Stimulated activated CD8-positive, alpha-beta memory T cell treated with anti-CD3 and anti-CD28 coated beads, Interleukin-15, amount 100 ng/mL, for 48 hours (primary cell): ENCODE measurements around the gene CCDC187.
A peak's percentile ranks its signal among the peaks of the same experiment; 100 is the strongest.
"Not testable (repeated sequence)": the region's sequence is repeated elsewhere in the genome, so short reads cannot be mapped to it uniquely, and the experiment has no call there.

Experiments
- DNase-seq, 2 donors: peaks; one replicate each; pipeline ENCODE4 v3.0.0-alpha.2; 2020; ENCODE audit warnings: low read depth in 2 of 2

CCDC187 gene

GRCh38 chr9:136303825-136304416, at the start of gene CCDC187:
Gene CCDC187, minus strand, starts transcription at chr9:136304094. Its CDS starts 264 bp downstream, at chr9:136303830.
- no peak for DNase-seq

GRCh38 chr9:136353088-136353487, 49.2 kb upstream of the CCDC187 start:
- DNase-seq = no peak

GRCh38 chr9:136352682-136353081, 48.8 kb upstream of the CCDC187 start:
- no peak for DNase-seq

GRCh38 chr9:136351868-136352267, 48.0 kb upstream of the CCDC187 start:
- DNase-seq = not testable (repeated sequence)

- DNase-seq = no peak
Observed at GRCh38 chr9:136351252-136351800, 47.4 kb upstream of the CCDC187 start.

- DNase-seq = no peak
Observed at GRCh38 chr9:136349546-136349945, 45.7 kb upstream of the CCDC187 start.

- no peak for DNase-seq
Observed at GRCh38 chr9:136348691-136349090, 44.8 kb upstream of the CCDC187 start.

GRCh38 chr9:136347472-136348256, 43.8 kb upstream of the CCDC187 start:
- no peak for DNase-seq

GRCh38 chr9:136346927-136347465, 43.1 kb upstream of the CCDC187 start:
- DNase-seq = no peak

- no peak for DNase-seq
Observed at GRCh38 chr9:136346157-136346481, 42.2 kb upstream of the CCDC187 start.

- no peak for DNase-seq
Observed at GRCh38 chr9:136345281-136346156, 41.6 kb upstream of the CCDC187 start.

- DNase-seq = no peak
Observed at GRCh38 chr9:136344544-136345280, 40.8 kb upstream of the CCDC187 start.

- no peak for DNase-seq
Observed at GRCh38 chr9:136343884-136344269, 40.0 kb upstream of the CCDC187 start.

GRCh38 chr9:136343121-136343883, 39.4 kb upstream of the CCDC187 start:
- no peak for DNase-seq

- peak; percentile 52 to 60 for DNase-seq
Observed at GRCh38 chr9:136342181-136343120, 38.6 kb upstream of the CCDC187 start.

- DNase-seq = no peak
Observed at GRCh38 chr9:136341769-136342168, 37.9 kb upstream of the CCDC187 start.

- DNase-seq = no peak
Observed at GRCh38 chr9:136341042-136341655, 37.3 kb upstream of the CCDC187 start.

- no peak for DNase-seq
Observed at GRCh38 chr9:136340356-136341041, 36.6 kb upstream of the CCDC187 start.
